Endothelial cell of umbilical vein (primary cell): ENCODE results near the gene DLGAP4.

Experiments used
- CTCF ChIP-seq, 2 donors: IDR thresholded peaks; 1 replicate in 1 of 2; 2 replicates in 1 of 2; pipeline ENCODE4 v1.5.1; 2011; ENCODE audit warnings: low read length in 2 of 2, mild to moderate bottlenecking in 2 of 2, moderate library complexity in 2 of 2, control low read depth in 1 of 2, inconsistent platforms in 1 of 2, low read depth in 1 of 2; ENCODE audit not compliant: insufficient read depth in 1 of 2; ENCODE audit errors: extremely low read depth in 1 of 2
- EZH2 ChIP-seq: IDR thresholded peaks from 2 replicates; pipeline ENCODE4 v1.6.1; 2012; ENCODE audit warnings: borderline replicate concordance, low read depth, mild to moderate bottlenecking, moderate library complexity, low read length, inconsistent platforms; ENCODE audit not compliant: severe bottlenecking
- MYC ChIP-seq: IDR thresholded peaks from one replicate; pipeline ENCODE4 v1.6.1; 2011; ENCODE audit warnings: mild to moderate bottlenecking, low read depth, low read length
- POLR2A ChIP-seq: IDR thresholded peaks from 2 replicates; pipeline ENCODE4 v1.6.1; 2012; ENCODE audit warnings: low read depth, mild to moderate bottlenecking, control low read depth, low read length
- POLR2AphosphoS5 ChIP-seq: IDR thresholded peaks from 2 replicates; pipeline ENCODE4 v1.6.1; 2012; ENCODE audit warnings: low read depth, mild to moderate bottlenecking, control low read depth, low read length, moderate library complexity; ENCODE audit not compliant: insufficient read depth
- TF ChIP-seq, protein P1 (sequence below): IDR thresholded peaks from 2 replicates; pipeline ENCODE4 v1.6.1; 2011; ENCODE audit not compliant: insufficient read depth, insufficient read length

DNA sequence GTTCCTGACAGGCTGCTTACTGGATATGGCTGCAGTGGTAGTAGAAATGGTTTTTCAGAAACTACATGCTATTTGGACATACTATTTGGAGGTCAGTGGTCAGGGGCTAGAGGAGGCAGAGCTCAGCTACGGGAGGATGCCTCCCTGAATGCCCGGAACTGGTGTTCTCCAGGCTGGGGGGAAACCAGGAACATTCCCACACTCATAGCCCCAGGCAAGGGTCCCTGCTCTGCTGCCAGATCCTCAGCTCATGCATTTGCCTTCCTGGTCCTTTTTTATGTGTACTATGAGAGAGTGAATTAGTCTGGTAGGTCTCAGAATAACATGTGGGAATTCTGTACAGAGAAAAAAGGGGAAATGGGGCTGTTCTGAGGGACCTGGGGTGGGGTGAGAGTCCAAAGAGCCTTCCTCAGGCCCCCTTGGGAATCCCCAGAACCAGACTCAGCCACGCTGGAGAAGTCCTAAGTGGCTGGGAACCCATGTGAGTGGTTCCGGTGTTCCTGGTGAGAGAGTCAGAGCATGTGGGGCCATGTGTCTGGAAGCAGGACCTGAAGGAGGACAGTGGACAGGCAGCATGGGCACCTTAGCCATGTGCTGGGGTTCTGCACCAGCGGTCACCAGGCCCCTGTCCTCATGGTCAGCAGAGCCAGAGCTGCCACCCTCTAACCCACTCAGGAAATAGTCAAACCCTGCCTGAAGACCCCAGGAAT lies 177.2 kb downstream of the DLGAP4 start:
- no peak for TF ChIP-seq CTCF (IDR thresholded peaks at IDR 0.05; ENCODE audit: extremely low read depth in 1 of 2, insufficient read depth in 1 of 2, low read depth in 1 of 2, low read length in 2 of 2)
- TF ChIP-seq POLR2A = no peak
- no peak for TF ChIP-seq MYC
- TF ChIP-seq, protein P1, sequence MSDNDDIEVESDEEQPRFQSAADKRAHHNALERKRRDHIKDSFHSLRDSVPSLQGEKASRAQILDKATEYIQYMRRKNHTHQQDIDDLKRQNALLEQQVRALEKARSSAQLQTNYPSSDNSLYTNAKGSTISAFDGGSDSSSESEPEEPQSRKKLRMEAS = no peak
- TF ChIP-seq EZH2 = no peak
- no peak for TF ChIP-seq POLR2AphosphoS5
